AG09309 (cell line): ENCODE results near the gene MFAP4.

ENCODE experiments used
- DNase-seq: peaks from one replicate; pipeline ENCODE4 v3.0.0-alpha.2; 2010; ENCODE audit warnings: low read depth
- H3K4me3 ChIP-seq: 2 replicates; pipeline ENCODE4 v1.5.1; 2011; ENCODE audit warnings: mild to moderate bottlenecking, low read depth, low read length, moderate library complexity; ENCODE audit not compliant: control insufficient read depth
- CTCF ChIP-seq: IDR thresholded peaks from 2 replicates; pipeline ENCODE4 v1.5.1; 2011; ENCODE audit warnings: mild to moderate bottlenecking, low read depth, low read length, inconsistent platforms; ENCODE audit not compliant: insufficient read depth, control insufficient read depth; ENCODE audit errors: missing control alignments

MFAP4 gene

GRCh38 chr17:19381741-19382444 lies 5.1 kb downstream of the MFAP4 start:
- no peak for TF ChIP-seq CTCF
- no peak overlapping the region for H3K4me3 ChIP-seq
- DNase-seq, result no peak

DNA sequence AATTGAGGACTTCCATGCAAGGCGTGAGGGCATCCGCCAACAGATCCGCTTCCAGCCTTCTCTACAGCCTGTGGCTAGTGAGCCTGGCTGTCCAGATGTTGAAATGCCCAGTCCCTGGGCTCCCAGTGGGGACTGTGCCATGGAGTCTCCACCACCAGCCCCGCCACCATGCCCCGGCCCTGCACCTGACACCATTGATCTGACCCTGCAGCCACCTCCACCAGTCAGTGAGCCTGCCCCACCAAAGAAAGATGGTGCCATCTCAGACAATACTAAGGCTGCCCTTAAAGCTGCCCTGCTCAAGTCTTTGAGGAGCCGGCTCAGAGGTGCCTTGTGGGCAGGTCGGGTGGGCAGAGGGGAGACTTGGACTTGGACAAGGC lies 5.6 kb downstream of the MFAP4 start:
- DNase-seq, result no peak
- no peak for TF ChIP-seq CTCF
- no peak overlapping the region for H3K4me3 ChIP-seq

GRCh38 chr17:19380481-19381301 lies 6.3 kb downstream of the MFAP4 start:
- no peak for TF ChIP-seq CTCF
- H3K4me3 ChIP-seq, result no peak overlapping the region
- no peak for DNase-seq

DNA sequence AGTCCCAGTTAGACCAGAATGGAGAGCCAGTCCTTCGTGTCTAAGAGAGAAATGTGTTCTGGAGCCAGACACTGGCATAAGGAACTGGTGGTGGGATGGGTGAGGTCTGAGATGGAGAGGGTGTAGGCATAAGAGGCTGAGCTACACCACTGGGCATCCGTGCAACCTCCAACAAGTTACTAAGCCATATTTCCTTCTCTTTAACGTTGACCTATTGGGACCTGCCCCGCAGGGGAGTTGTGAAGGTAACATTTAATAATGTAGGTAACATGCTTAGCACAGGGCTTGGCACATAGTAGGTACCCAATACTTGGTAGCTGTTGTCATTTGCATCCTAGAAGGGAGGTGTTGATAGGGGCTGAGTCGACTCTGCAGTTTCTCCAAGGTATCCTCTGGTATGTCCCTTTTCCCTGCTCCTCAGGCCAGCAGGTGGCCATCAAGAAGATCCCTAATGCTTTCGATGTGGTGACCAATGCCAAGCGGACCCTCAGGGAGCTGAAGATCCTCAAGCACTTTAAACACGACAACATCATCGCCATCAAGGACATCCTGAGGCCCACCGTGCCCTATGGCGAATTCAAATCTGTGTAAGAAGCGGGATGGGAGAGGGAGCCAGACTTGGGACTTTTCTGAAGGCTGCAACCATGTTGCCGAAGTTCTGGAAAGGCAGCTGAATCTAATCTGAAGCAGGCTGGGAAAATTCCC lies 7.5 kb downstream of the MFAP4 start:
- no peak for DNase-seq
- peak overlapping the region; percentile 83 for H3K4me3 ChIP-seq
- TF ChIP-seq CTCF, result no peak

DNA sequence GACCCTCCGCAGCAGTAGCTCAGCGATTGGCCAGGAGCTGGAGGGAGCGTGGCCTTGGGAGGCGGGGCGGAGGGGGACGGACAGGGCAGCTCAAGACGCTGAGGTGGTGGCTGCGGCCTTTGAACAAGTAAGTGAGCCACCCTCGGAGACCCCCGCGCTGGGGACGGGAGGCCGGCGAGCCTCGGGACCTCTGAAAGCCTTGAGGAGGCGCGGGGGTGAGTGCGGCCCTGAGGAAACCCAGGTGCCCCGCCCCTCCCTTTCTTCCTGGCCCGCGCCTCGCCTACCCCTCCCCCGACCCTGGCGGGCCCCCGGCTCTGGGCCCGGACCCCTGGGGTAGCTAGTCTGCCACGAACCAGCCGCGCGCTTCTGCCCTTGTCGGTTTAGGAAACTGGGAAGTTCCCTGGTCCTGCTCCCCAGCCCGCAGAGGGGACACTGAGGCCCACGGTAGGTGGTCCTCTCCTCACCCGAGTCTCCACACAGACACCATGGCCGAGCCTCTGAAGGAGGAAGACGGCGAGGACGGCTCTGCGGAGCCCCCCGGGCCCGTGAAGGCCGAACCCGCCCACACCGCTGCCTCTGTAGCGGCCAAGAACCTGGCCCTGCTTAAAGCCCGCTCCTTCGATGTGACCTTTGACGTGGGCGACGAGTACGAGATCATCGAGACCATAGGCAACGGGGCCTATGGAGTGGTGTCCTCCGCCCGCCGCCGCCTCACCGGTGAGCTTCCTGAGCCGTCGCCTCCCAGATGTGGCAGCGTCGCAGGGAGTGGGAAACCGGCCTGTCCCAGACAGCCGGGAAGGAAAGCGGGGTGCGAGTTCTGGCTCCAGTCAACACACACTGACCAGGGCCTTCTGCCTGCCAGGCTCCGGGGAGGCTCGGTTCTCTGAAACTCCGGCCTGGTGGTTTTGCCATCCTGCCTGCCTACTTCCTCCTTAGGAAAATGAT lies 8.3 kb downstream of the MFAP4 start, which contains the start of gene MAPK7:
Gene MAPK7 (plus strand): TSS at position 83 of the 945 bp plus-strand sequence. CDS start 403 bp downstream, at position 486.
- H3K4me3 ChIP-seq, result peak within 1 kb of the TSS; percentile 83
- TF ChIP-seq CTCF, result no peak
- DNase-seq, result no peak
